Keratinocyte (primary cell): ENCODE data around the gene IGFN1. TPM values are rescaled to one million over a fixed set of nuclear protein-coding genes. Genes with fewer than 3 reads are reported as not detected.

Experiments
- DNase-seq: peaks from one replicate; pipeline ENCODE4 v3.0.0-alpha.2; 2011; ENCODE audit warnings: low read depth, missing footprints, low spot score
- FAIRE-seq: peaks from 2 replicates; lab custom pipeline; 2011; peaks lifted over from hg19 to GRCh38; lab: Jason Lieb, UNC
- H2AFZ ChIP-seq: 2 replicates; pipeline ENCODE4 v1.6.0; 2012; ENCODE audit warnings: low read length, control low read depth, inconsistent platforms; ENCODE audit not compliant: control insufficient read depth
- H3K27ac ChIP-seq: 2 replicates; pipeline ENCODE4 v1.5.1; 2011; ENCODE audit warnings: low read length; ENCODE audit not compliant: control insufficient read depth, insufficient read depth
- H3K27me3 ChIP-seq: 3 replicates; pipeline ENCODE4 v1.6.0; 2011; ENCODE audit warnings: low read length; ENCODE audit not compliant: control insufficient read depth, insufficient read depth; ENCODE audit errors: extremely low read depth
- H3K36me3 ChIP-seq, 2 experiments: 2 replicates in 1 of 2; 3 replicates in 1 of 2; pipeline ENCODE4 v1.5.1; 2011; ENCODE audit warnings: low read length in 2 of 2, mild to moderate bottlenecking in 1 of 2; ENCODE audit not compliant: control insufficient read depth in 2 of 2, insufficient read depth in 2 of 2; ENCODE audit errors: extremely low read depth in 1 of 2
- H3K4me1 ChIP-seq: 3 replicates; pipeline ENCODE4 v1.5.1; 2011; ENCODE audit warnings: low read length; ENCODE audit not compliant: control insufficient read depth, insufficient read depth; ENCODE audit errors: extremely low read depth
- H3K4me2 ChIP-seq: 3 replicates; pipeline ENCODE4 v1.6.0; 2011; ENCODE audit warnings: low read depth, low read length; ENCODE audit not compliant: control insufficient read depth, insufficient read depth; ENCODE audit errors: extremely low read depth
- H3K4me3 ChIP-seq, 3 experiments: fragments of 200-600 bp in 1 of 3; sonication (generic) in 1 of 3; 2 replicates in 2 of 3; 3 replicates in 1 of 3; pipeline ENCODE4 v1.5.1; 2011 to 2016; ENCODE audit warnings: low read length in 3 of 3, mild to moderate bottlenecking in 3 of 3, control low read depth in 2 of 3, inconsistent platforms in 1 of 3, low read depth in 1 of 3, mixed read lengths in 1 of 3, mixed run types in 1 of 3, moderate library complexity in 1 of 3; ENCODE audit not compliant: control insufficient read depth in 2 of 3, insufficient read depth in 2 of 3; ENCODE audit errors: extremely low read depth in 1 of 3
- H3K79me2 ChIP-seq: 2 replicates; pipeline ENCODE4 v1.6.0; 2012; ENCODE audit warnings: low read length; ENCODE audit not compliant: control insufficient read depth, insufficient read depth
- H3K9ac ChIP-seq: 3 replicates; pipeline ENCODE4 v1.6.0; 2011; ENCODE audit warnings: low read length; ENCODE audit not compliant: control insufficient read depth, insufficient read depth; ENCODE audit errors: extremely low read depth
- H3K9me1 ChIP-seq: 3 replicates; pipeline ENCODE4 v1.6.0; 2011; ENCODE audit warnings: low read length; ENCODE audit not compliant: control insufficient read depth, insufficient read depth; ENCODE audit errors: extremely low read depth
- H3K9me3 ChIP-seq: 2 replicates; pipeline ENCODE4 v1.5.1; 2012; ENCODE audit warnings: low read depth, low read length; ENCODE audit not compliant: control insufficient read depth
- H4K20me1 ChIP-seq: 3 replicates; pipeline ENCODE4 v1.6.0; 2011; ENCODE audit warnings: low read length; ENCODE audit not compliant: control insufficient read depth, insufficient read depth; ENCODE audit errors: extremely low read depth
- EZH2 ChIP-seq: IDR thresholded peaks from one replicate; pipeline ENCODE4 v1.6.1; 2012; ENCODE audit warnings: inconsistent platforms, mild to moderate bottlenecking, low read length, moderate library complexity
- dilution Hi-C: fragments of 300-500 bp; cut with MboI; formaldehyde crosslinking; loops from one replicate; pipeline ENCODE4 v1.7.0; 2020; ENCODE audit warnings: low sequenced_read_pairs; ENCODE audit not compliant: extremely low pct_ligation_motif_present
- polyA plus RNA-seq, 5 experiments: library from polyadenylated mRNA; depleted of rRNA in 3 of 5; stranded (reverse) in 3 of 5; stranded (forward) in 1 of 5; unstranded in 1 of 5; fragments of >200 nt; gene quantifications; 1 replicate in 1 of 5; 2 replicates in 3 of 5; 3 replicates in 1 of 5; pipeline versions ENCODE4 v1.2.1 to v1.2.3, GENCODE V29; 2011 to 2012; ENCODE audit warnings: missing spikeins in 2 of 5, low read depth in 1 of 5, low replicate concordance in 1 of 5
- TF ChIP-seq, protein P1 (sequence below), 3 experiments: IDR thresholded peaks in 1 of 3; conservative IDR thresholded peaks in 1 of 3; optimal IDR thresholded peaks in 1 of 3; 2 replicates in 2 of 3; 3 replicates in 1 of 3; pipeline versions ENCODE3 to v1.5.1; 2011; ENCODE audit warnings: low read length in 3 of 3, mild to moderate bottlenecking in 3 of 3, moderate library complexity in 2 of 3, control low read depth in 1 of 3, inconsistent platforms in 1 of 3; ENCODE audit not compliant: insufficient read depth in 2 of 3; ENCODE audit errors: extremely low read depth in 1 of 3

Gene IGFN1
- polyA plus RNA-seq, 1 donor (not counting 4 experiments of a cell fraction or from before 2014, with no cell fraction given): not detected

DNA sequence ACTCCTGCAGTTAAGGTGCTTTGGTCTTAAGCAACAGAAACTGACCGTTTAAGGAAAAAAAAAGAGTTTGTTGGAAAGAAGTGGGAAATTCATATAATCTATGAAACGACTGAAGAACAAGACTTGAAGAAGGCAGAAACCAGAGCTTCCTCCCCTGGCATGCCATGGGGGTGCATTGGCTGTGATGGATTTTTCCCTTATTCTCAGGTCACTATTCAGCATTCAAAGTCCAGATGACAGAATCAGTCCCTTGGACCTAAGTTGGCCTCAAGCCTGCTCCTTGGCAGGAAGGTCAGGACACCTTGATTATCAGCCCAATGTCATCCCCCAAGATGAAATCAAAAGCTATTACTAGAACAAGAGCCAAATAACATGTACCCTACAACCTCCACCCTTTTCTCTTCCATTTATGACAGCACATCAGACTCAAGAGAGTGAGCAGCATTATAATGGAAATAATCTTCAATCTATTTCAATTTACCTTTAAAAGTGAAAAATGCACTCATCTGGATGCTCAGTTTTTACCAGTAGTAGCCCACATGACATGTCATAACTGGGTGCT is 20.6 kb upstream of the IGFN1 start:
- DNase-seq (no peak), FAIRE-seq (no peak)
- H3K4me1 ChIP-seq: peaks cover 23% of the 10 kb centered on the region
- TF ChIP-seq, protein P1, sequence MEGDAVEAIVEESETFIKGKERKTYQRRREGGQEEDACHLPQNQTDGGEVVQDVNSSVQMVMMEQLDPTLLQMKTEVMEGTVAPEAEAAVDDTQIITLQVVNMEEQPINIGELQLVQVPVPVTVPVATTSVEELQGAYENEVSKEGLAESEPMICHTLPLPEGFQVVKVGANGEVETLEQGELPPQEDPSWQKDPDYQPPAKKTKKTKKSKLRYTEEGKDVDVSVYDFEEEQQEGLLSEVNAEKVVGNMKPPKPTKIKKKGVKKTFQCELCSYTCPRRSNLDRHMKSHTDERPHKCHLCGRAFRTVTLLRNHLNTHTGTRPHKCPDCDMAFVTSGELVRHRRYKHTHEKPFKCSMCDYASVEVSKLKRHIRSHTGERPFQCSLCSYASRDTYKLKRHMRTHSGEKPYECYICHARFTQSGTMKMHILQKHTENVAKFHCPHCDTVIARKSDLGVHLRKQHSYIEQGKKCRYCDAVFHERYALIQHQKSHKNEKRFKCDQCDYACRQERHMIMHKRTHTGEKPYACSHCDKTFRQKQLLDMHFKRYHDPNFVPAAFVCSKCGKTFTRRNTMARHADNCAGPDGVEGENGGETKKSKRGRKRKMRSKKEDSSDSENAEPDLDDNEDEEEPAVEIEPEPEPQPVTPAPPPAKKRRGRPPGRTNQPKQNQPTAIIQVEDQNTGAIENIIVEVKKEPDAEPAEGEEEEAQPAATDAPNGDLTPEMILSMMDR (optimal IDR thresholded peaks at IDR 0.05 in 1 of 3, IDR thresholded peaks at IDR 0.05 in 1 of 3, conservative IDR thresholded peaks at IDR 0.05 in 1 of 3; ENCODE audit: extremely low read depth in 1 of 3, insufficient read depth in 2 of 3, low read length in 3 of 3): no peak
- no peak for TF ChIP-seq EZH2
- no peaks in the 10 kb centered on the region for H3K79me2 ChIP-seq
- no peak overlapping the region for H3K27ac ChIP-seq
- H3K4me2 ChIP-seq: peak overlapping the region; percentile 91
- H4K20me1 ChIP-seq: no peaks in the 10 kb centered on the region
- peak overlapping the region; percentile 15 for H2AFZ ChIP-seq
- no peaks in the 10 kb centered on the region for H3K36me3 ChIP-seq
- peak overlapping the region in 2 of 3 experiments; percentile 45 to 61 for H3K4me3 ChIP-seq
- peaks cover 3% of the 10 kb centered on the region for H3K27me3 ChIP-seq
- dilution Hi-C loops: no loop called here
- no peaks in the 10 kb centered on the region for H3K9me3 ChIP-seq
- H3K9ac ChIP-seq: no peak overlapping the region
- H3K9me1 ChIP-seq: no peaks in the 10 kb centered on the region

DNA sequence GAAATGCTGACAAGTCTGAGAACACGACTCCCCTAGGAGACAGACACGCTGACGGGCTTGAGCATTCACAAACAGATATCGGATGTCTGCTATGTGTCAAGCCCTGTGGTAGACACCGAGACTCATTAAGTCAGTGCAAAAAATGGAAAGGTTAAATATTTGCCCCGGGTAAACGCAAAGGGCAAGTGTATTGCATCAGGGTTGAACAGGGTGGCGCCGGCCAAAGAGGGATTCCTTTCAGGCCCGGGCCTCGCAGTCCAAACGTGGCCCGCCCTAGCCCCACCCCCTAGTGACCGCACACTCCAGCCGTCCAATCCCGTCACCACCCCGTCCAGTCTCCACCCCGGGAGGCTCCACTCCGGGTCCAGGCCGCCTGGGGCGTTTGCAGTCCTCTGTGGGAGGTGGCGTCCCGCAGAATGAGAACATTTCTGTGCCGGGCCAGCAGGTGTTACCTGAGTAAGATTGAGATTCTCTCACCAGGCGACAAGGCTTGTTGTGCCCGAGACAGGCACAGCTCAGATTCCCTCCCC is 20.0 kb upstream of the IGFN1 start:
- dilution Hi-C loops: no loop called here
- H3K9ac ChIP-seq: peak overlapping the region; percentile 53
- H3K4me2 ChIP-seq: peak overlapping the region; percentile 91
- no peaks in the 10 kb centered on the region for H3K9me1 ChIP-seq
- H3K79me2 ChIP-seq: no peaks in the 10 kb centered on the region
- peaks cover 4% of the 10 kb centered on the region for H3K27me3 ChIP-seq
- H3K4me3 ChIP-seq: peak overlapping the region; percentile 25 to 65 (median 61)
- peak overlapping the region; percentile 69 for H2AFZ ChIP-seq
- TF ChIP-seq, protein P1 (optimal IDR thresholded peaks at IDR 0.05 in 1 of 3, IDR thresholded peaks at IDR 0.05 in 1 of 3, conservative IDR thresholded peaks at IDR 0.05 in 1 of 3; ENCODE audit: extremely low read depth in 1 of 3, insufficient read depth in 2 of 3, low read length in 3 of 3): peak in 1 of 3 experiments; percentile 4
- TF ChIP-seq EZH2: no peak
- FAIRE-seq (peak; percentile 81), DNase-seq (peak; percentile 59)
- no peak overlapping the region for H3K27ac ChIP-seq
- no peaks in the 10 kb centered on the region for H4K20me1 ChIP-seq
- H3K36me3 ChIP-seq: no peaks in the 10 kb centered on the region
- H3K4me1 ChIP-seq: peaks cover 23% of the 10 kb centered on the region
- no peaks in the 10 kb centered on the region for H3K9me3 ChIP-seq
